Body of pancreas (tissue), 4 donors: Measurements from ENCODE around the gene RPUSD1. TPM values are rescaled to one million over a fixed set of nuclear protein-coding genes. Genes with fewer than 3 reads are reported as not detected.
A peak's percentile ranks its signal among the peaks of the same experiment; 100 is the strongest.

Experiments
- ATAC-seq: fragments of 150-250 bp; one replicate; pipeline ENCODE4 v1.9.1; 2016
- DNase-seq, 4 donors: peaks; one replicate each; pipeline ENCODE4 v3.0.0-alpha.2; 2019
- H3K27ac ChIP-seq, 4 donors: fragments of 200-600 bp; sonication (generic); 1 replicate in 3 of 4; 2 replicates in 1 of 4; pipeline versions ENCODE4 v1.5.1 to v1.6.1; 2016 to 2019; ENCODE audit warnings: mild to moderate bottlenecking in 1 of 4, mixed read lengths in 1 of 4, moderate library complexity in 1 of 4
- H3K27me3 ChIP-seq, 2 donors: fragments of 200-600 bp; sonication (generic); one replicate each; pipeline ENCODE4 v1.6.0; 2016; ENCODE audit warnings: mild to moderate bottlenecking in 1 of 2
- H3K36me3 ChIP-seq, 2 donors: fragments of 200-600 bp; sonication (generic); replicated peaks in 1 of 2; 2 replicates each; pipeline ENCODE4 v1.5.1; 2016; ENCODE audit warnings: low read depth in 2 of 2; ENCODE audit not compliant: insufficient read depth in 1 of 2
- H3K4me1 ChIP-seq: fragments of 200-600 bp; sonication (generic); one replicate; pipeline ENCODE4 v1.6.0; 2016
- H3K4me3 ChIP-seq, 2 donors: fragments of 200-600 bp; sonication (generic); 1 replicate in 1 of 2; 2 replicates in 1 of 2; pipeline ENCODE4 v1.5.1; 2016 to 2019
- H3K9me3 ChIP-seq, 3 donors: fragments of 200-600 bp; sonication (generic); 1 replicate in 2 of 3; 2 replicates in 1 of 3; pipeline ENCODE4 v1.5.1; 2016
- POLR2A ChIP-seq, 3 donors: fragments of 450-650 bp; IDR thresholded peaks; one replicate each; pipeline ENCODE4 v1.6.1; 2016; ENCODE audit warnings: antibody characterized with exemption in 3 of 3, mild to moderate bottlenecking in 2 of 3
- WGBS, 2 donors: methylation state at CpG; one replicate each; pipeline ENCODE4 v1.1.5; 2017; 5-methylcytosine and 5-hydroxymethylcytosine counted together
- intact Hi-C: fragments of 100-400 bp; cut with DNase I; formaldehyde crosslinking; loops from one replicate; pipeline ENCODE4 v1.15.1; 2023
- total RNA-seq, 2 donors: library from RNA; depleted of rRNA; stranded (reverse); fragments of >200 nt; gene quantifications; one replicate each; pipeline ENCODE4 v1.1.0, GENCODE V29; 2016
- TF ChIP-seq, protein P1 (sequence below), 7 experiments: fragments of 450-650 bp in 4 of 7; fragments of 200-600 bp in 3 of 7; sonication (generic) in 3 of 7; IDR thresholded peaks; one replicate each; pipeline ENCODE4 v1.5.1; 2016 to 2019; ENCODE audit warnings: antibody characterized with exemption in 7 of 7

Gene RPUSD1
- total RNA-seq, 2 donors from 2014 or later, result 19.7 to 31.3 TPM

DNA sequence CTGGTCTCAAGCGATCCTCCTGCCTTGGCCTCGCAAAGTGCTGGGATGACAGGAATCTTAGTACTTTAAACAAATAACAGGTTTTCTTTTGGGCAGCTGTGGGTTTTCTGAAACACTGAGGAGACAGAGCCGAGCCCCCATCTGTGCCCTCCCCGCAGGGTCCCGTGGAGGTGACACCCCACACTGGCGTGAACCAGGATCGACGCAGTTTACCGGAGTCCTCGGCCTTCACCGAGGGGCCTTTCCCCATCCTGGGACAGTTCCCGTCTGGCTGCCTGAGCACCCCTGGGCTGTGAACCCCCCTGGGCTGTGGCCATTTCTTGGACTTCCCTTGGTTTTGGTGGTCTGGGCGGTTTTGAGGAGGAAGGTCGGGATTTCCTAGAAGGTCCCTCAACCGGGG, 27.7 kb upstream of the RPUSD1 start:
- Histone ChIP-seq H3K4me1 (peaks cover 7% of the 10 kb centered on the region), H3K4me3 (no peak overlapping the region), H3K27me3 (peaks cover 0 to 22% of the 10 kb centered on the region in 2 donors), H3K27ac (no peak overlapping the region), H3K36me3 (no peaks in the 10 kb centered on the region), H3K9me3 (no peaks in the 10 kb centered on the region)
- DNase-seq (no peak), ATAC-seq (no peak)
- TF ChIP-seq, protein P1, sequence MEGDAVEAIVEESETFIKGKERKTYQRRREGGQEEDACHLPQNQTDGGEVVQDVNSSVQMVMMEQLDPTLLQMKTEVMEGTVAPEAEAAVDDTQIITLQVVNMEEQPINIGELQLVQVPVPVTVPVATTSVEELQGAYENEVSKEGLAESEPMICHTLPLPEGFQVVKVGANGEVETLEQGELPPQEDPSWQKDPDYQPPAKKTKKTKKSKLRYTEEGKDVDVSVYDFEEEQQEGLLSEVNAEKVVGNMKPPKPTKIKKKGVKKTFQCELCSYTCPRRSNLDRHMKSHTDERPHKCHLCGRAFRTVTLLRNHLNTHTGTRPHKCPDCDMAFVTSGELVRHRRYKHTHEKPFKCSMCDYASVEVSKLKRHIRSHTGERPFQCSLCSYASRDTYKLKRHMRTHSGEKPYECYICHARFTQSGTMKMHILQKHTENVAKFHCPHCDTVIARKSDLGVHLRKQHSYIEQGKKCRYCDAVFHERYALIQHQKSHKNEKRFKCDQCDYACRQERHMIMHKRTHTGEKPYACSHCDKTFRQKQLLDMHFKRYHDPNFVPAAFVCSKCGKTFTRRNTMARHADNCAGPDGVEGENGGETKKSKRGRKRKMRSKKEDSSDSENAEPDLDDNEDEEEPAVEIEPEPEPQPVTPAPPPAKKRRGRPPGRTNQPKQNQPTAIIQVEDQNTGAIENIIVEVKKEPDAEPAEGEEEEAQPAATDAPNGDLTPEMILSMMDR (IDR thresholded peaks at IDR 0.05), result no peak
- no peak for TF ChIP-seq POLR2A (IDR thresholded peaks at IDR 0.05)
- 72 to 86% methylated on average over 11 to 15 of the region's 15 CpGs for WGBS, 2 donors
- intact Hi-C loops, result loop anchor here (5.0 to 10.0 kb wide), 2 partner anchors 236 to 279 kb away; partner anchors contain the start of gene C1QTNF8

DNA sequence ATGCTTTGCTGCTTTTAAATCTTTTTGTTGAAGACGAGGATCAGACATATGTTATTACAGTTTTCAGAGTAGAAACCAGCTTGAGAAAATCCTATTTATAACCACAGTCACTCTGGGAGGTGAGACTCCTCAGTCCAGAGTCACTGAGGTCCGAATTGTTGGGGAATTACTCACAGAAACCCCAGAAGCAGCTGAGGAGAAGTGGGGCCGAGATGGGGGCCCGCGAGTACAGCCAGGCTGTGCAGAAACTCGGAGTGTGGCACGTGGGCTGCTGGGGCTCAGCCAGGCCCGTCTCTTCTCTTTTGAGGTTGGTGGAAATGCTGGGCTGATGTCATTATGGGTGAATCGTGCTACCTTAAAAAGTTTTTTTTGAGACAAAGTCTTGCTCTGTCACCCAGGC, 26.8 kb upstream of the RPUSD1 start:
- DNase-seq, result no peak
- ATAC-seq, result no peak
- TF ChIP-seq, protein P1 (IDR thresholded peaks at IDR 0.05), result no peak
- no peak for TF ChIP-seq POLR2A (IDR thresholded peaks at IDR 0.05)
- peaks cover 0 to 22% of the 10 kb centered on the region in 2 donors for H3K27me3 ChIP-seq
- H3K36me3 ChIP-seq, result no peaks in the 10 kb centered on the region
- intact Hi-C loops, result loop anchor here (5.0 to 10.0 kb wide), 2 partner anchors 237 to 280 kb away; partner anchors contain the start of gene C1QTNF8
- no peak overlapping the region for H3K27ac ChIP-seq
- H3K4me1 ChIP-seq, result peaks cover 7% of the 10 kb centered on the region
- no peaks in the 10 kb centered on the region for H3K9me3 ChIP-seq
- WGBS, 2 donors, result 56 to 58% methylated on average over 9 of the region's 9 CpGs
- H3K4me3 ChIP-seq, result no peak overlapping the region

DNA sequence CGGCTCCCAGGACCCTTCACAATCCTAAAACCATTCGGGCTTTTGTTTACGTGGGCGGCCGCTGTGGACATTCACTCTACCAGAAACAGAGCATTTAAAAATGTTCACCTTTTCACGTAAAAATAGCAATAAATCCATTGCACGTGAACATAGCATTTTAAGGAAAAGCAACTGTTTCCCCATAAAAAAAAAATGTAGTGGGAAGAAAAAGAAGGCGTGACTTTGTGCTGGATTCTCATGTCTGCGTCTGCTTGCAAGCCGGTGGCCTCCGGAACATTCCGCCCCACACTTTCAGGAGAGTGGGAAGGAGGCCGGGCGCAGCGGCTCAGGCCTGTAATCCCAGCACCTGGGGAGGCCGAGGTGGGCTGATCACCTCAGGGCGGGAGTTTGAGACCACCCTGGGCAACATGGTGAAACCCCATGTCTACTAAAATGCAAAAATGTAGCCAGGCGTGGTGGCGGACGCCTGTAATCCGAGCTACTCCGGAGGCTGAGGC, 25.8 kb upstream of the RPUSD1 start:
- 55 to 59% methylated on average over 19 to 22 of the region's 22 CpGs for WGBS, 2 donors
- Histone ChIP-seq H3K9me3 (no peaks in the 10 kb centered on the region), H3K27ac (no peak overlapping the region), H3K36me3 (no peaks in the 10 kb centered on the region), H3K27me3 (peaks cover 0 to 22% of the 10 kb centered on the region in 2 donors), H3K4me3 (no peak overlapping the region), H3K4me1 (peaks cover 7% of the 10 kb centered on the region)
- DNase-seq (no peak), ATAC-seq (no peak)
- no peak for TF ChIP-seq POLR2A (IDR thresholded peaks at IDR 0.05)
- TF ChIP-seq, protein P1 (IDR thresholded peaks at IDR 0.05), result no peak
- intact Hi-C loops, result loop anchor here (10.0 kb wide), 1 partner anchor 281 kb away; the partner anchor contains the start of gene C1QTNF8

DNA sequence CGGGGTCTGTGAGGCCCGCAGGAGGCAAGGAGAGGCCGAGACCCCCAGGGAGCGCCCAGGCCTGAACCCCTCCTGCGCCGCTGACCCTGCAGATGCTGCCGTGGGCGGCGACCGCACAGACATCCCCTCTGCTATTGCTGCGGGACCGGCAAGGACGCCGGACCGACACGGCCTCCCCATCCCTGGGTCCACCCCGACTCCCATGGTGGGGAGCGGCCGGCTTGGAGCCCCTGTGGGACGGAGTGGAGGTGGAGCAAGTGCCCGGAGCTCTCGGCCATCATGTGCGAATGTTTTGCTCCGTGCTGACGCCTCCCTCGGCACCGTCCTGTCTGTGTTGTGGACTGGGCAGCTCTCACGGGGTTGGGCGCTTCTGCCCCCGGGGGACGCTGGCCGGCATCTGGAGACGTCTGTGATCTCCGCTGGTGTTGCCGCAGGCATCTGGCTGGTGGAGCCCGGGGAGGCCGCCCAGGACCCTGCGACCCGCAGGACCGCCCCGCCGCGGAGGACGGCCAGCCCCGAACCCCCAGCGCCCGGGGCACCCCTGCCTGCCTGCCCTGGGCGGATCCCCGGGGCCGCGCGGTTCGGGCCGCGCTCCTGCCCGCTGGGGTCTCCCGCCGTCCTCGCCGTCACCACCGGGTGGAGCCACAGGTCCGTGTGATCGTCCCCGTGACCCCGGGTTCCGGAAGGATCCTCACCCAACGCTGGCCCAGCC, 25.2 kb upstream of the RPUSD1 start:
- intact Hi-C loops, result loop anchor here (10.0 kb wide), 1 partner anchor 281 kb away; the partner anchor contains the start of gene C1QTNF8
- WGBS, 2 donors, result 8 to 25% methylated on average over 4 to 64 of the region's 67 CpGs
- ATAC-seq, result peak; percentile 45
- H3K4me1 ChIP-seq, result peaks cover 12% of the 10 kb centered on the region
- H3K9me3 ChIP-seq, result no peaks in the 10 kb centered on the region
- no peak for TF ChIP-seq POLR2A (IDR thresholded peaks at IDR 0.05)
- TF ChIP-seq, protein P1 (IDR thresholded peaks at IDR 0.05), result peak in 6 of 7 experiments; percentile 28 to 59 (median 45)
- no peak overlapping the region for H3K4me3 ChIP-seq
- no peaks in the 10 kb centered on the region for H3K36me3 ChIP-seq
- peak in 3 of 4 donors; percentile 27 to 48 (median 45) for DNase-seq
- no peak overlapping the region for H3K27ac ChIP-seq
- H3K27me3 ChIP-seq, result peaks cover 0 to 21% of the 10 kb centered on the region in 2 donors
